NCI-H146 (cell line): ENCODE results near the gene RAD51B.
A peak's percentile ranks its signal among the peaks of the same experiment; 100 is the strongest.

Source experiments
- DNase-seq: peaks from one replicate; lab custom pipeline; 2025; lab: John Stamatoyannopoulos, UW

Gene RAD51B

GRCh38 chr14:68306934-68307789 lies 487.6 kb downstream of the RAD51B start:
- peak; percentile 84 for DNase-seq

- DNase-seq: no peak
Observed at GRCh38 chr14:68307790-68308168, 488.2 kb downstream of the RAD51B start.

GRCh38 chr14:68308726-68309520 lies 489.3 kb downstream of the RAD51B start:
- no peak for DNase-seq

GRCh38 chr14:68309616-68310015 lies 490.0 kb downstream of the RAD51B start:
- peak; percentile 8 for DNase-seq

- peak; percentile 61 for DNase-seq
Observed at GRCh38 chr14:68312300-68312699, 492.7 kb downstream of the RAD51B start.

GRCh38 chr14:68312884-68313610 lies 493.5 kb downstream of the RAD51B start:
- no peak for DNase-seq

GRCh38 chr14:68314642-68315041 lies 495.1 kb downstream of the RAD51B start:
- DNase-seq: no peak

- no peak for DNase-seq
Observed at GRCh38 chr14:68315081-68315480, 495.5 kb downstream of the RAD51B start.

- no peak for DNase-seq
Observed at GRCh38 chr14:68316078-68316868, 496.7 kb downstream of the RAD51B start.

GRCh38 chr14:68317239-68317638 lies 497.7 kb downstream of the RAD51B start:
- DNase-seq: no peak

GRCh38 chr14:68318828-68319227 lies 499.2 kb downstream of the RAD51B start:
- DNase-seq: no peak

DNA sequence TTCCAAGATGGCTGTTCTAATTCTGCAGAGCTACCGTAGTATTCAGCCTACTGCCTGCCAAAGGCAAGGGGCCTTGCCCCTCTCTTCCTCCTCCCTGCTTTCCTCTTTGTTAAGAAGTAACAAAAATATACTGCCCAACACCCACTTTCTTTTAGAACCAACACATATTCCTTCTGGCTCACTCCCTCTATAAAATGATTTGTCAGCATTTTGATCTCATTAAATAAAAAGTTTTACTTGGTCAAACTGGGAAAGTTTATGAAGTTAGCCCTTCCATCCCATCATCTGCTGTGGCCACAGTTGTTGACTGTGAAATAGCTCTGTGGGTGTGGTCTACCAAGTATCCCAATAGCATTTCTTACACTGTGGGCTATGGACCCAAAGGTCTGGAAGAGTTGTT lies 500.9 kb downstream of the RAD51B start:
- no peak for DNase-seq

DNA sequence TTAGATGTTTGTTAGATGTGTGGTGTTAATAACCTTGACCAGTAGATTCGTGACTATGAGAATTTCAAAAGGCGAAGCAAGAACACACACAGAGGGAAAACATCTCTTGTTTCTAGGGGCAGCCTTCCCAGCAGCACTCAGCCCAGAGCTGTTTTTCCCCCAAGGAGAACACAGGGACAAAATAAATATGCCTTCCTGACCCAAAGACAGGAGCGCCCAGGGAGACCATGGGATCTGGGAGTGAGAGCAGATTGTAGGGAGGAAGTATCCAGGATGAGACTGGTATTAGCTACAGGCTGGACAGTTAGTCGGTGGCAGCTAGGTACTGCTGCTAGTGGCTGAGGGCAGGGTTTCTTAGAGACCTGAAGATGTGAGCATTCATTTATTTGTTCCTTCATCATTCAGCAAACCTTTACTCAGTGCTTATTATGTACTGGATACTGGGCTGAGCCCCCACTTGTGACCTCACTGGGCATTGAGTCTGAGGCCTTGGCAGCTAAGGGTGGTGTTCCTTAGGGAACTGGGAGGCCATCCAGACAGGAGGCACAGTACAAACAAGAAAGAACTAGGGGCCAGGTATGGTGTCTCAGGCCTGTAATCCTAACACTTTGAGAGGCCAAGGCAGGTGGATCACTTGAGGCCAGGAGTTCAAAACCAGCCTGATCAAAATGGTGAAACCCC lies 503.5 kb downstream of the RAD51B start:
- no peak for DNase-seq

DNA sequence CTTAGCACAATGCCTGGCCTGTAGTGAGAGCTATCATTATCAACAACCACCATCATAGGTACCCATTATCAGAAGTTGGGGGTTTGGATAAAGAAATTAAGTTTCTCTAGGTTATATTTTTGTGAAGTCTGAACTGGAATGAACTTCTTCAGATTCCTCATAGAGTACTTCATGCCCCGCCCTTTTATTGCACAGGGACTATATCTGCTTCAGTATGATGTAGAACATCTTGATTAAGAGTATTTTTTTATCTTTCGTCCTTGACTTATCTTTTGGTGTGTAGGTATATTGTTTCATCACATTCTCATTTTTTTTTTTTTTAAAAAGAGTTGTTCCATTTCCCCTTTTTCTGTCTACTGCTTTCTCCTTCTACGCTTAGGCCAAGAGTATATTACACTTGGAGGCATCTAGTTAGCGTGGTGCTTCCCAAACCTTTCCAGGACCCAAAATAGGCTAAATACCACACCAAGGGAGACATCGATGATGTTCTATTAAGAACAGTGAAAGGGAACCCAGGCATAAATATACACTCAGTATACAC lies 505.8 kb downstream of the RAD51B start:
- DNase-seq: no peak

DNA sequence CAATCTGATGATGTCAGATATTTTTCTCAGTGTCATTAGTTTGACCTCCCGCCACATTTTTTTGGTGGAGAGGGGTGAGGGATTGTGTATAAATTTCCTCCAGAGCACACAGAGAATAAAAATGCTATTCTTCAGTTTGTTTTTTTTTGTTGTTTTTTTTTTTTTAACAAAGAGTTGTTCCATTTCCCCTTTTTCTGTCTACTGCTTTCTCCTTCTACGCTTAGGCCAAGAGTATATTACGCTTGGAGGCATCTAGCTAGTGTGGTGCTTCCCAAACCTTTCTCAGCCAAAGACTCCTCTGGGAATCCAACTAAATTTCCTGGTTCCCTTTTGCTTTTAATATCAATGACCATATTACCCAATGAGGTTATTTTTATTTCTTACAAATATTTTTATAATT lies 507.7 kb downstream of the RAD51B start:
- DNase-seq: no peak

- no peak for DNase-seq
Observed at GRCh38 chr14:68328509-68328908, 508.9 kb downstream of the RAD51B start.

DNA sequence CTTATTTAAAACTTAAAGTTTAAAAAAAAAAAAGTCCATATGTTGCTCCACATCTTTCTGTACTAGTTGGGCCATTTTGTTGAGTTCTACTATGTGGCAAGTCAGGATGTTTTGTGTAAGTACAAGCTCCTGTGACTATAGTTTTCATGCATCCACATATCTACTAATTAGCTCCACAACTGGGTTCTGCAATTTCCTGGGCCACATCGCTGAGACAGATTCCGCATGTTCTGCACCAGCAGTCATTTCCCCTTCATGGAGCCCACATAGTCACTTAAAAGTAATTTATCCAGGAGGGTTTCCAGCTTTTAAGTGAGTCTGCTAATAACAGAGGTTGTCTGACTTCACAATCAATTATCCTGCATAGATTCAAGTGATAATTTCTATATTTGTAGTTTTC lies 511.8 kb downstream of the RAD51B start:
- no peak for DNase-seq

- no peak for DNase-seq
Observed at GRCh38 chr14:68331991-68332390, 512.4 kb downstream of the RAD51B start.

DNA sequence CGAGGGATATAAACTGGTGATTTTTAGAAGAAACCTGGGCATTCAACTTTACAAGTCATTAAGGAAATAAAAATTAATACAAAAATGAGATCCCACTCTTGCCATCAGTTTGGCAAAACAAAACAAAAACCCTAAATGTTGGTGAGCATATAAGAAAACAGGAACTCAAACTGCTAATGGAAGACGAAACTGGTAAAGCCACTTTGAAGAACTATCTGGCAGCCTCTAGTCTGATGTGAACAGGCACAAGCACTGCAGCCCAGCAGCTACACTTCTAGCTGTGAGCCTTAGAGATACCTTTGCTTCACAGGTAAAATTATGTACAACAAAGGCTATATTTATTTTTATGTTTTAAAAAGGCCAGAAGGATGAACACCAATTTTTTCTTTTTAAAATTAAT lies 513.7 kb downstream of the RAD51B start:
- DNase-seq: no peak

DNA sequence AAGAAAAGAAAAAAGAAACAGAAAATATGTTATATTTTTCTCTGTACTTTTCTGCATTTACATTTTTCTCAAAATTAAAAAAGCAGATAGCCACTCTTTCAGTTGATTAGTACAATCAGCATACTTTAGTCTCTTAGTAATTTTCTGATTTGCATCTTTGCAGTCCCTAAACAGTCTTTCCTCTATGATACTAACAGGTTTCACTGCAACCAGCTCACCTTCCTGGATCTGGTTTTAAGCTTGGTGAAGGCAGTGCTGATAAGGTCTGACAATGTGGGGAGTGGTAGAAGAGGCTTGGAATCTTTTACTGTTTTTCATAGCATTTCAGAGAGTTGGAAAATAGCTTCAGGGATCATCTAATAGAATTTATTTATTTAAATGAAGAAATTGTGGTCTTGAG lies 515.7 kb downstream of the RAD51B start:
- DNase-seq: no peak

- DNase-seq: no peak
Observed at GRCh38 chr14:68336165-68336564, 516.6 kb downstream of the RAD51B start.
